ENCODE results near the gene PLB1.

The PLB1 gene

GRCh38 chr2:28582595-28582994 lies 86.7 kb downstream of the PLB1 start:
- H3K27me3 ChIP-seq (ENCODE audit: control insufficient read depth in 3 of 3, insufficient read depth in 3 of 3, low read depth in 1 of 3, low read length in 3 of 3) = peaks cover 0 to 3% (median 0%) of the 10 kb centered on the region in 3 experiments
- no peak overlapping the region for H2BK120ac ChIP-seq (ENCODE audit: low read depth, low read length)
- no peak overlapping the region for H3K4me3 ChIP-seq (ENCODE audit: low read length in 2 of 2)
- no peak overlapping the region for H2BK12ac ChIP-seq (ENCODE audit: low read length)
- H3K4me2 ChIP-seq (ENCODE audit: insufficient read depth, low read length, poor library complexity, severe bottlenecking) = no peak overlapping the region
- no peak overlapping the region for H2BK5ac ChIP-seq (ENCODE audit: low read length)
- H3K18ac ChIP-seq (ENCODE audit: low read length) = no peak overlapping the region
- no peak overlapping the region for H4K8ac ChIP-seq (ENCODE audit: low read depth, low read length)
- no peaks in the 10 kb centered on the region for H3K79me1 ChIP-seq (ENCODE audit: low read depth, low read length)
- H3K9ac ChIP-seq (ENCODE audit: low read depth, low read length, poor library complexity) = no peak overlapping the region
- H3K4me1 ChIP-seq (ENCODE audit: control insufficient read depth in 2 of 2, insufficient read depth in 1 of 2, low read depth in 1 of 2, low read length in 2 of 2) = peaks cover 3 to 9% of the 10 kb centered on the region in 2 donors
- no peak overlapping the region for H3K23ac ChIP-seq (ENCODE audit: low read depth, low read length, poor library complexity)
- no peak overlapping the region for H2AK5ac ChIP-seq (ENCODE audit: low read depth, low read length)
- H2AFZ ChIP-seq (ENCODE audit: low read length) = no peak overlapping the region
- DNase-seq (ENCODE audit: low spot score) = no peak
- no peak overlapping the region for H2BK15ac ChIP-seq (ENCODE audit: low read length)
- H3K27ac ChIP-seq (replicated peaks; ENCODE audit: low read length) = no peak overlapping the region
- H3K14ac ChIP-seq (ENCODE audit: low read length) = no peak overlapping the region
- WGBS, 2 donors (ENCODE audit: extremely low coverage in 2 of 2, insufficient read length in 2 of 2, insufficient replicate concordance in 1 of 2) = no CpG with 5 or more reads among the region's 5 CpGs
- H4K91ac ChIP-seq (ENCODE audit: low read depth, low read length, poor library complexity) = no peak overlapping the region
- H3K36me3 ChIP-seq (replicated peaks in 1 of 2; ENCODE audit: control insufficient read depth in 2 of 2, insufficient read depth in 2 of 2, low read length in 2 of 2) = no peaks in the 10 kb centered on the region
- H3K9me3 ChIP-seq (replicated peaks in 1 of 2; ENCODE audit: control insufficient read depth in 2 of 2, insufficient read depth in 1 of 2, low read depth in 1 of 2, low read length in 2 of 2) = no peaks in the 10 kb centered on the region
- no peak overlapping the region for H3K4ac ChIP-seq (ENCODE audit: low read length)

GRCh38 chr2:28583899-28584553 lies 88.2 kb downstream of the PLB1 start:
- Histone ChIP-seq H3K79me1 (ENCODE audit: low read depth, low read length) (no peaks in the 10 kb centered on the region), H3K27ac (replicated peaks; ENCODE audit: low read length) (no peak overlapping the region), H3K27me3 (ENCODE audit: control insufficient read depth in 3 of 3, insufficient read depth in 3 of 3, low read depth in 1 of 3, low read length in 3 of 3) (peaks cover 0 to under 1% (median 0%) of the 10 kb centered on the region in 3 experiments), H3K23ac (ENCODE audit: low read depth, low read length, poor library complexity) (no peak overlapping the region), H2BK120ac (ENCODE audit: low read depth, low read length) (no peak overlapping the region), H2AFZ (ENCODE audit: low read length) (peak overlapping the region; percentile 58), H2AK5ac (ENCODE audit: low read depth, low read length) (no peak overlapping the region), H3K14ac (ENCODE audit: low read length) (no peak overlapping the region), H3K9me3 (replicated peaks in 1 of 2; ENCODE audit: control insufficient read depth in 2 of 2, insufficient read depth in 1 of 2, low read depth in 1 of 2, low read length in 2 of 2) (no peaks in the 10 kb centered on the region), H3K9ac (ENCODE audit: low read depth, low read length, poor library complexity) (no peak overlapping the region), H3K18ac (ENCODE audit: low read length) (no peak overlapping the region), H2BK5ac (ENCODE audit: low read length) (no peak overlapping the region), H2BK12ac (ENCODE audit: low read length) (no peak overlapping the region), H3K36me3 (replicated peaks in 1 of 2; ENCODE audit: control insufficient read depth in 2 of 2, insufficient read depth in 2 of 2, low read length in 2 of 2) (no peaks in the 10 kb centered on the region), H4K8ac (ENCODE audit: low read depth, low read length) (no peak overlapping the region), H4K91ac (ENCODE audit: low read depth, low read length, poor library complexity) (no peak overlapping the region), H2BK15ac (ENCODE audit: low read length) (no peak overlapping the region), H3K4ac (ENCODE audit: low read length) (no peak overlapping the region), H3K4me2 (ENCODE audit: insufficient read depth, low read length, poor library complexity, severe bottlenecking) (no peak overlapping the region), H3K4me3 (ENCODE audit: low read length in 2 of 2) (no peak overlapping the region), H3K4me1 (ENCODE audit: control insufficient read depth in 2 of 2, insufficient read depth in 1 of 2, low read depth in 1 of 2, low read length in 2 of 2) (peaks cover 3 to 9% of the 10 kb centered on the region in 2 donors)
- no CpG with 5 or more reads among the region's 10 CpGs for WGBS, 2 donors (ENCODE audit: extremely low coverage in 2 of 2, insufficient read length in 2 of 2, insufficient replicate concordance in 1 of 2)
- no peak for DNase-seq (ENCODE audit: low spot score)

GRCh38 chr2:28586867-28587266 lies 91.0 kb downstream of the PLB1 start:
- Histone ChIP-seq H3K4me3 (ENCODE audit: low read length in 2 of 2) (no peak overlapping the region), H2AK5ac (ENCODE audit: low read depth, low read length) (no peak overlapping the region), H3K23ac (ENCODE audit: low read depth, low read length, poor library complexity) (no peak overlapping the region), H2BK120ac (ENCODE audit: low read depth, low read length) (no peak overlapping the region), H3K36me3 (replicated peaks in 1 of 2; ENCODE audit: control insufficient read depth in 2 of 2, insufficient read depth in 2 of 2, low read length in 2 of 2) (no peaks in the 10 kb centered on the region), H3K4me2 (ENCODE audit: insufficient read depth, low read length, poor library complexity, severe bottlenecking) (no peak overlapping the region), H3K27ac (replicated peaks; ENCODE audit: low read length) (no peak overlapping the region), H2BK5ac (ENCODE audit: low read length) (no peak overlapping the region), H3K27me3 (ENCODE audit: control insufficient read depth in 3 of 3, insufficient read depth in 3 of 3, low read depth in 1 of 3, low read length in 3 of 3) (no peaks in the 10 kb centered on the region), H3K9me3 (replicated peaks in 1 of 2; ENCODE audit: control insufficient read depth in 2 of 2, insufficient read depth in 1 of 2, low read depth in 1 of 2, low read length in 2 of 2) (no peaks in the 10 kb centered on the region), H3K9ac (ENCODE audit: low read depth, low read length, poor library complexity) (no peak overlapping the region), H4K91ac (ENCODE audit: low read depth, low read length, poor library complexity) (no peak overlapping the region), H2AFZ (ENCODE audit: low read length) (no peak overlapping the region), H3K14ac (ENCODE audit: low read length) (no peak overlapping the region), H3K18ac (ENCODE audit: low read length) (no peak overlapping the region), H3K4ac (ENCODE audit: low read length) (no peak overlapping the region), H2BK15ac (ENCODE audit: low read length) (no peak overlapping the region), H3K4me1 (ENCODE audit: control insufficient read depth in 2 of 2, insufficient read depth in 1 of 2, low read depth in 1 of 2, low read length in 2 of 2) (peaks cover 9% of the 10 kb centered on the region in 2 donors), H4K8ac (ENCODE audit: low read depth, low read length) (no peak overlapping the region), H3K79me1 (ENCODE audit: low read depth, low read length) (no peaks in the 10 kb centered on the region), H2BK12ac (ENCODE audit: low read length) (no peak overlapping the region)
- WGBS, 2 donors (ENCODE audit: extremely low coverage in 2 of 2, insufficient read length in 2 of 2, insufficient replicate concordance in 1 of 2) = no CpG with 5 or more reads among the region's 7 CpGs
- DNase-seq (ENCODE audit: low spot score) = no peak

GRCh38 chr2:28587526-28588291 lies 91.8 kb downstream of the PLB1 start:
- no peaks in the 10 kb centered on the region for H3K9me3 ChIP-seq (replicated peaks in 1 of 2; ENCODE audit: control insufficient read depth in 2 of 2, insufficient read depth in 1 of 2, low read depth in 1 of 2, low read length in 2 of 2)
- no CpG with 5 or more reads among the region's 15 CpGs for WGBS, 2 donors (ENCODE audit: extremely low coverage in 2 of 2, insufficient read length in 2 of 2, insufficient replicate concordance in 1 of 2)

More at GRCh38 chr2:28587526-28588291, 91.8 kb downstream of the PLB1 start:
- no peak overlapping the region for H3K14ac ChIP-seq (ENCODE audit: low read length)
- no peak overlapping the region for H3K27ac ChIP-seq (replicated peaks; ENCODE audit: low read length)
- H3K36me3 ChIP-seq (replicated peaks in 1 of 2; ENCODE audit: control insufficient read depth in 2 of 2, insufficient read depth in 2 of 2, low read length in 2 of 2) = no peaks in the 10 kb centered on the region
- no peaks in the 10 kb centered on the region for H3K27me3 ChIP-seq (ENCODE audit: control insufficient read depth in 3 of 3, insufficient read depth in 3 of 3, low read depth in 1 of 3, low read length in 3 of 3)
- H4K91ac ChIP-seq (ENCODE audit: low read depth, low read length, poor library complexity) = no peak overlapping the region
- H4K8ac ChIP-seq (ENCODE audit: low read depth, low read length) = no peak overlapping the region
- H2BK5ac ChIP-seq (ENCODE audit: low read length) = no peak overlapping the region
- no peak overlapping the region for H2AFZ ChIP-seq (ENCODE audit: low read length)
- no peak overlapping the region for H3K4me2 ChIP-seq (ENCODE audit: insufficient read depth, low read length, poor library complexity, severe bottlenecking)
- no peak overlapping the region for H3K4ac ChIP-seq (ENCODE audit: low read length)
- no peak overlapping the region for H2BK12ac ChIP-seq (ENCODE audit: low read length)
- H3K23ac ChIP-seq (ENCODE audit: low read depth, low read length, poor library complexity) = no peak overlapping the region
- no peak for DNase-seq (ENCODE audit: low spot score)
- H3K4me3 ChIP-seq (ENCODE audit: low read length in 2 of 2) = no peak overlapping the region
- H2BK15ac ChIP-seq (ENCODE audit: low read length) = no peak overlapping the region
- H3K4me1 ChIP-seq (ENCODE audit: control insufficient read depth in 2 of 2, insufficient read depth in 1 of 2, low read depth in 1 of 2, low read length in 2 of 2) = peaks cover 9% of the 10 kb centered on the region in 2 donors
- H2BK120ac ChIP-seq (ENCODE audit: low read depth, low read length) = no peak overlapping the region
- no peak overlapping the region for H3K9ac ChIP-seq (ENCODE audit: low read depth, low read length, poor library complexity)
- no peak overlapping the region for H3K18ac ChIP-seq (ENCODE audit: low read length)
- H3K79me1 ChIP-seq (ENCODE audit: low read depth, low read length) = no peaks in the 10 kb centered on the region
- H2AK5ac ChIP-seq (ENCODE audit: low read depth, low read length) = no peak overlapping the region
